Stimulated activated CD8-positive, alpha-beta memory T cell treated with anti-CD3 and anti-CD28 coated beads, Interleukin-12 subunit alpha, Interleukin-12 subunit beta, amount 100 ng/mL, for 24 hours (primary cell): ENCODE measurements around the gene PDE11A.

Experiments
- DNase-seq: peaks from one replicate; pipeline ENCODE4 v3.0.0-alpha.2; 2020; ENCODE audit errors: extremely low read depth

PDE11A gene

GRCh38 chr2:177693658-177694339, 378.8 kb downstream of the PDE11A start:
- no peak for DNase-seq

DNA sequence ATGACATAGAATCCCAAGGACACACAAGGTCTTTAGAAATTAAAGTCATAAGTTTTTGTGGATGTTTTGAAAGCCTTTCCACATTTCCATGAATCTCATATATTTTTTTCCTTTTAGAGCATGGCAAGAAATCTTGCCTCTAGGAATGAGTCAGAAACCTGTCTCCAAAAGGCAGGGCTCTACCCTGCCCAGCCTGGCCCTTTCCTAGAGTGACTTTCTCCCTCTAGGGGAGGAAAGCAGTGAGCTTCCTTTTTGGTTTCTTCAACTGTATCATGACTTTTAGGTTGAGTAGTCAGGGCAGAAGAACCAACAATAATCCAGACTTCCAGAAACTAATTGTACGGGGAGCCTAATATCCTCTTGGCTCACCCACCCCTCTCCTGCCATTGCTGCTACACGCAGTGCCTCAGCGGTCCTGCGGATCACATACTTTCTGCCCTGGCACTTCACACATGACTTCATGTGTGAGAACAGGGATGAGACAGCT, 379.8 kb downstream of the PDE11A start:
- no peak for DNase-seq

- DNase-seq, result no peak
These were observed 380.4 kb downstream of the PDE11A start for GRCh38 chr2:177692042-177692782.

DNA sequence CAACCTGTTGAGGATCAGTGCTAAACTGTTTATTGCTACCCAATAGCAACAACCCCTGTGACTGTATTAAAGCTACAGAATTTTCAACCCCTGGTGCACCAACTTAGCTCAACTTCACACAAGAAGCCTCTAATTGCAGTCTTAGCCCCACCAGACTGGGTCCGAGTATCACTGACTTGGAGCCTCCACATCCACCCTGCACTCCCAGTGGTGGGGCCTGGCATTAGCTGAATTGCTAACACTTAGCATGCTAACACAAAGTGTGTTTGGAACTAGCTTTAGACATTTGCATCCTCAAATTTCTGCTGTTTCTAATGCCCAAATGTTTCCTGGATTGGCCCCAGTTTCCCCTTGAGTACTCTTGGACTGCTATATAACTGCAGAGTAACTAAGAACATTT, 381.4 kb downstream of the PDE11A start:
- no peak for DNase-seq

DNA sequence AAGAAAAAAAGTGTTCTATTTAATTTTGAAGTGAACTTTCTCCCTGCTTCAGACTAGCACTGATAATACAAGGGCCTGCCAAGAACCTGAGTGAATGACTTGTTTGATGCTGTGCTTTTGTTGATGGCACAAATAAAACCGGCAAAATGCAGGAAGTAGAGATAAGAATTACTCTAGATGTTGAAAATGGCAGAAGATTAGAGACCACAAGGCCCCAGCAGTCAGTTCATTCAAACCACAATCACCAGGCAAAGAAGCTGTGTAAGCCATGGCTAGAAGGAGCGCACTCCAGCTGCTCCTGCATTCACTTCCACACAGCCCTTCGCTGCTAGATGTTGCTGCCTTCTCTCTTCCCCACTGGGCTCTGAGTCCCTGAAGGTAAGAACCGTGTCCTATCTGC, 383.0 kb downstream of the PDE11A start:
- DNase-seq, result no peak

GRCh38 chr2:177688844-177689243, 383.7 kb downstream of the PDE11A start:
- DNase-seq, result no peak

- DNase-seq, result no peak
These were observed 388.9 kb downstream of the PDE11A start for GRCh38 chr2:177683661-177684069.

- no peak for DNase-seq
These were observed 389.5 kb downstream of the PDE11A start for GRCh38 chr2:177682836-177683660.

- DNase-seq, result no peak
These were observed 390.6 kb downstream of the PDE11A start for GRCh38 chr2:177682006-177682405.

GRCh38 chr2:177680866-177681712, 391.5 kb downstream of the PDE11A start:
- no peak for DNase-seq

GRCh38 chr2:177679611-177680605, 392.7 kb downstream of the PDE11A start:
- DNase-seq, result no peak

GRCh38 chr2:177678939-177679338, 393.6 kb downstream of the PDE11A start:
- DNase-seq, result no peak

DNA sequence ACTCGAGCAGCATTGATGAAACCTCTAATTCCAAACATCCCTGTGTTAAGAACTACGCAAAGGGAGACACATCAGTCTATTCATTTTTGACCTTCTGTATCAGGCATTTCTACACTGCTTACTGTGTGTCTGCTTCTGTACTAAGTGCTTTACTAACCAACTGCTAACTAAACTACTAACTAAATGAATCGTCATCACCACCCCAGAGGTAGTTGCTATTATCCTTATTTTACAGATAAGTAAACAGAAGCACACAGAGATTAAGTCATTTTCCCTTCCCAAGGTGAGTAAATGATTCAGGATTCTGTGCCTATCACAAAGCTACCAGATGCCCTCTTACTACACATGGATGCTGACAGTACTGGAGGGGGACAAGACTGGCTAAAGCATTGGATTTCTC, 395.9 kb downstream of the PDE11A start:
- DNase-seq, result no peak

DNA sequence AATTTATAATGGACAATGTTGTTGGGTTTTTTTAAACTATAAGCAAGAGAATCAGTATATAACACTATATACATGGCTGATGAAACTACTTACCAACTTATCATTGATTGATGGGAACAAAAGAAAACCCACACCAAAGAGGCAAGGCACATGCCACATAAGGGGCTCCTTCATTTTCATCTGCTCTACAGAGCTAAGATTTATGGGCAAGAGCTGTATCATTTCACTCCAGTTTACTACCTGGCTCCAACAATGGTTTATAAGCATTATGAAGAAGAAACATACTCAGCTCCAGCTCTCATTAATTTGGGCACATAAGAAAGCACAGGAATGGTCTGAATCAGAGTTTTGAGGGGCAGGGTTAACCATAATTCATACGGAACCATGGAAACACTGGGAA, 396.8 kb downstream of the PDE11A start:
- no peak for DNase-seq

DNA sequence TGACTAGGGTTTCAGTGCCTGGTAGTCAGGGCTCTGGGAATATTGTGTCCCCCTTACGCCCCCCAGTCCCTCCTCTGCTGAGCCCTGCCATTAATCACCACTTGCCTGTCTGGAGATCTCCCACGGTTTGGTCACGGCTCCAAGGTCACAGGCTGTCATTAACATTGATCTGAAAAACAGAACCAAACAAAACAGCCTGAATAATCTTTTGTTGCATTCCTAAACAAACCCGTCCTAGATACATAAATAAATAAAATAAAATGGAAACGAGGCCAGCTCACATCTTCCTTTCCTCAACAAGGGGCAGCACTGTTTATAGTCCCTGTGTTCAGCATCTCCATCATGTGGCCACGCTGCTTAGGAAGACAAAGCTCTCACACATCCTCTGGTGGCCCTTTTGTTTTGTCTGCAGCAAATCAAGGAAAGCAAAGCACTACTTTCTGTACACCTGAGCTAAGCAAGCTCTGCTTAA, 397.2 kb downstream of the PDE11A start:
- DNase-seq, result no peak

DNA sequence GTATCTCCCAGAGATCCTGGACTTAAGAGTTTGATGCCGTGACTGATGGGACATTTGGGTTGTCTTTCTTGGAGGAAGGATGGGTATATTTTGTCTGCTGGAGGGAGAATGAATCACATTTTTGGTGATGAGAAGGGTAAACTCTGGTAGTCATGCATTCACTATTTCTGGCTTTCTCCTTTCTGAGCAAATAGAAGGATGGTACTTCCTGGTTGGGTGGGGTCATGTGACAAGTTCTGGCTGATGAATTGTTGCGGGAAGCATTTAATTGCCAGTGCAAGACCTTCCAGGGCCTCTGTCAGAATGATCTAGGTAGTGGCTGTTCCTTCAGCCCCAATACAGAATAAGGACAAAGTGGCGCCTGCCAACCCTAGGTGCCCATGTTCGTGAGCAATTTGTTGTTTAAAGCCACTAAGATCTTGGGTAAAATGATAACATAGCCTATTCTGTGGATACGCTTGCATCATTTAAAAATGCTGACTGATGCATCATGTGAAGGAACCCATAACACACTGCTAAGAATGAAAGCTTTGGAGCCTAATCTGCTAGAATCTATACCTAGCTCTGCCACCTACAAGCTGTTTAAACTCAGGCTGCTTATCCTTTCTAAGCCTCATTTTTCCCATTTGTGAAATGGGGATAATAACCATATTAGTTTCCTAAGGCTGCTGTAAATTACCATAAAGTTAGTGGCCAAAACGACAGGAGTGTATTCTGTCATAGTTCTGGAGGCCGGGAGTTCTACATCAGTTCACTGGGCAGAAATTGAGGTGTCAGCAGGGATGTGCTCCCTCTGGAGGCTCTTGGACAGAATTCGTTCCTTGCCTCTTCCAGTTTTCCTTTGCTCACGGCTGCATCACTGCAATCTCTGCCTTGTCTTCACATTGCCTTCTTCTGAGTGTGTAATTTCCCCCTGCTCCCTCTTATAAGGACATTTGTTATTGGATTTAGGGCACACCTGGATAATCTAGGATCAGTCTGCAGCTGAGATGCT, 398.7 kb downstream of the PDE11A start:
- no peak for DNase-seq

GRCh38 chr2:177671662-177672061, 400.9 kb downstream of the PDE11A start:
- DNase-seq, result no peak

DNA sequence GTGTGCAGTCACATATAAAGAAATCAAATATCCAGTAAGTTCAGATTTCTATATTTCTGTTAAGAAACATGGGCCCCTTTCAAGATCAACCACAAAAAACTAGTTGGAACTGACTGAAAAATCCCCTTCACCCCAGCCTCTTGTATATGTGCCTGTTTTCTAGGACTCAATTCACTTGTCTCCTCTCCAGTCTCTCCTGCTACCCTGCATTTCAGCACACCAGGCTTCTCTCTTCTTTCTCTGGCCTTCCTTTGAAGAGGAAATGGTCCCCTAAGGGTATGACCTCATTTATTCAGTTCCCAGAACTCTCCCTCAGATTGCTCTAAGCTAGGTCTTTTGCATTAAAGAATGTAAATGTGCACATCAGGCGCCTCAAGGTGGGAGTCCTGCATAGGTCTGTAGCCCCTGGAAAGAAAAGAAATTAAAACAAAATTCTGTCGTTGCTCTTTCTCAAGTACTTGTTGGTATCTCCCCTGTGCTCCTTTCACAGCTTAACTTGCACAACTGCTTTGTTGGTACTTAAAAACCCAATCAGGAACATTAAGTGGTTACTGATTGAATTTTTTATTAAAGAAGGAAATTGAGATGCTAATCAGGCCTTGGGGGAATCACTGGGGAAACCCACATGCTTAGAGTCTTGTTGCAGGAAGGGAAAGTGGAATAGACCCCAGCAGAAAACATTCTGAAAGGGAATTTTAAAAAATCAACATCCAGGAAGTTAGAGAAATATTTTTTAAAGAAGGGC, 401.6 kb downstream of the PDE11A start:
- no peak for DNase-seq
